HepG2 (cell line): ENCODE measurements around the gene SPATA33. TPM values are rescaled to one million over a fixed set of nuclear protein-coding genes. Genes with fewer than 3 reads are reported as not detected.
A peak's percentile ranks its signal among the peaks of the same experiment; 100 is the strongest.

Source experiments
- AKAP8 ChIP-seq: sonication (generic); formaldehyde crosslinking; IDR thresholded peaks from 2 replicates; pipeline ENCODE4 v1.5.1; 2020; ENCODE audit warnings: mild to moderate bottlenecking, missing genetic modification reagents
- ELF1 ChIP-seq: sonication (generic); formaldehyde crosslinking; IDR thresholded peaks from 2 replicates; pipeline ENCODE4 v1.4.0; 2020; ENCODE audit warnings: missing genetic modification reagents
- FLYWCH1 ChIP-seq: sonication (generic); formaldehyde crosslinking; IDR thresholded peaks from 2 replicates; pipeline ENCODE4 v1.8.1; 2023; ENCODE audit warnings: mild to moderate bottlenecking, missing genetic modification reagents
- FOXJ3 ChIP-seq: sonication (generic); formaldehyde crosslinking; IDR thresholded peaks from 2 replicates; pipeline ENCODE4 v1.4.0; 2020; ENCODE audit warnings: missing genetic modification reagents, mild to moderate bottlenecking, borderline replicate concordance
- GLI4 ChIP-seq: sonication (generic); formaldehyde crosslinking; IDR thresholded peaks from 2 replicates; pipeline ENCODE4 v1.5.1; 2020; ENCODE audit warnings: missing genetic modification reagents, mild to moderate bottlenecking, moderate library complexity, borderline replicate concordance
- IKZF1 ChIP-seq: fragments of 450-650 bp; IDR thresholded peaks from 2 replicates; pipeline ENCODE4 v1.7.1; 2016
- MXI1 ChIP-seq: IDR thresholded peaks from 3 replicates; pipeline ENCODE4 v1.6.1; 2012; ENCODE audit warnings: low read depth, low read length, inconsistent platforms, borderline replicate concordance
- PCBP1 ChIP-seq: fragments of 200-400 bp; formaldehyde crosslinking; IDR thresholded peaks from 2 replicates; pipeline ENCODE4 v1.6.1; 2017; ENCODE audit warnings: mild to moderate bottlenecking, low read depth, low read length, borderline replicate concordance
- POGZ ChIP-seq: sonication (generic); formaldehyde crosslinking; IDR thresholded peaks from 2 replicates; pipeline ENCODE4 v1.4.0; 2020; ENCODE audit warnings: mild to moderate bottlenecking, missing genetic modification reagents
- RBFOX2 ChIP-seq: fragments of 200-400 bp; formaldehyde crosslinking; IDR thresholded peaks from 2 replicates; pipeline ENCODE4 v1.6.1; 2017; ENCODE audit warnings: low read depth, mild to moderate bottlenecking, low read length
- SMC3 ChIP-seq: IDR thresholded peaks from 2 replicates; pipeline ENCODE4 v1.6.1; 2011; ENCODE audit warnings: low read length, improper control_type of control experiment
- TRIM24 ChIP-seq: sonication (generic); formaldehyde crosslinking; IDR thresholded peaks from 2 replicates; pipeline ENCODE4 v1.8.0; 2022; ENCODE audit warnings: mild to moderate bottlenecking, missing genetic modification reagents
- ZBTB21 ChIP-seq: sonication (generic); formaldehyde crosslinking; IDR thresholded peaks from 2 replicates; pipeline ENCODE4 v1.4.0; 2020; ENCODE audit warnings: missing genetic modification reagents
- ZNF30 ChIP-seq: sonication (generic); formaldehyde crosslinking; IDR thresholded peaks from 2 replicates; pipeline ENCODE4 v1.5.0; 2020; ENCODE audit warnings: mild to moderate bottlenecking, missing genetic modification reagents
- ZNF766 ChIP-seq: sonication (generic); formaldehyde crosslinking; IDR thresholded peaks from 2 replicates; pipeline ENCODE4 v1.5.0; 2020; ENCODE audit warnings: missing genetic modification reagents, borderline replicate concordance
- ZNF878 ChIP-seq: sonication (generic); formaldehyde crosslinking; IDR thresholded peaks from 2 replicates; pipeline ENCODE4 v1.8.1; 2023; ENCODE audit warnings: mild to moderate bottlenecking, missing genetic modification reagents, moderate library complexity
- polyA plus RNA-seq, 8 experiments: library from polyadenylated mRNA; depleted of rRNA in 3 of 8; stranded (reverse) in 7 of 8; unstranded in 1 of 8; fragments of >200 nt; fragmentation: Illumina TruSeq in 4 of 8; extraction: Trizol in 4 of 8; gene quantifications; 2 replicates each; pipeline versions ENCODE4 v1.2.1 to v1.2.3, GENCODE V29; 2011 to 2016; ENCODE audit warnings: low read depth in 4 of 8, missing spikeins in 1 of 8, mixed read lengths in 1 of 8; ENCODE audit not compliant: insufficient read depth in 1 of 8
- total RNA-seq, 5 experiments: library from RNA; depleted of rRNA; stranded (reverse); fragments of >200 nt; fragmentation: Illumina TruSeq; extraction: Trizol; gene quantifications; 2 replicates each; pipeline ENCODE4 v1.2.3, GENCODE V29; 2016; ENCODE audit warnings: low read depth in 1 of 5
- TF ChIP-seq, protein P1 (sequence below): sonication (generic); formaldehyde crosslinking; IDR thresholded peaks from 2 replicates; pipeline ENCODE4 v1.5.0; 2020; ENCODE audit warnings: mild to moderate bottlenecking, missing genetic modification reagents, borderline replicate concordance
- TF ChIP-seq, protein P2 (sequence below): sonication (generic); formaldehyde crosslinking; IDR thresholded peaks from 2 replicates; pipeline ENCODE4 v1.4.0; 2020; ENCODE audit warnings: missing genetic modification reagents, mild to moderate bottlenecking, borderline replicate concordance
- TF ChIP-seq, protein P3 (sequence below): sonication (generic); formaldehyde crosslinking; IDR thresholded peaks from 2 replicates; pipeline ENCODE4 v1.8.1; 2023; ENCODE audit warnings: mild to moderate bottlenecking, missing genetic modification reagents
- TF ChIP-seq, protein P4 (sequence below): sonication (generic); formaldehyde crosslinking; IDR thresholded peaks from 2 replicates; pipeline ENCODE4 v1.5.0; 2020; ENCODE audit warnings: missing genetic modification reagents, mild to moderate bottlenecking, borderline replicate concordance
- TF ChIP-seq, protein P5 (sequence below): sonication (generic); formaldehyde crosslinking; IDR thresholded peaks from 2 replicates; pipeline ENCODE4 v1.4.0; 2020; ENCODE audit warnings: mild to moderate bottlenecking, missing genetic modification reagents

SPATA33 gene
- total and polyA plus RNA-seq, 2 of the 13 experiments (the other 11 are each of a cell fraction or from before 2014, with no cell fraction given), result 5.7 to 11.0 TPM

DNA sequence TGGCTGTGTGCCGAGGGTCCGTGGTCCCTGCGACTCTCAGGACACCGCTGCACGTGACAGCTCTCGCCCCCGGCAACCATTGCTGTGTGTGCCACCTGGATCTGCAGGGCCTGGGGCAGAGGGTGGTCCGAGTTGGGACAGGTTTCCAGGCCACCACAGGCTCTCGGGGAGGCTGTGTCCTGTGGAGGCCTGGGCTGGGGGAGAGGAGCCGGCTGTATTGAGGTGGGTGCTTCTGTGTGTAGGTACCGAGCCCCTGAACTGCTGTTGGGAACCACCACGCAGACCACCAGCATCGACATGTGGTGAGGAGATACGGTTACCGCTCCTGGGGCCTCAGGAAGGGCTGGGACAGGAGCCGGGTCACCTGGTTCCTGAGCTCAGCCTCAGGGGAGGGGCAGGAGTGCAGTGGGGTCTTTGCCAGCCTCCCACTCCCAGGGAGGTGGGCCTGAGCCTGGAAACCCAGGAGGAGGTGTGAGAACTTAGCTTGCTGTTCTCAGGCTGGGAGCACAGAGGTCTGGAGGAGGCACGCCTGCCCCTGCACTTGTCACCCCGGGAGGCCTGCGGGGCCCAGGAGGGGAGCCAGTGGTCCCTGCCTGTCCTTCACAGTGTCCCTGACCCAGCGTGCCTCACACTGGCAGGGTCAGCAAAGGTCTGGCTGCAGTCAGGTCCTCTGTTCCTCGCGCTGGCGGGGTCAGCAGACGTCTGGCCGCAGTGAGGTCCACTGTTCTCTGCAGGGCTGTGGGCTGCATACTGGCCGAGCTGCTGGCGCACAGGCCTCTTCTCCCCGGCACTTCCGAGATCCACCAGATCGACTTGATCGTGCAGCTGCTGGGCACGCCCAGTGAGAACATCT is 36.5 kb downstream of the SPATA33 start (continued):
- no peak for TF ChIP-seq GLI4 (CRISPR knock-in tag)
- no peak; the same call in 1 of the 2 replicates for TF ChIP-seq AKAP8
- TF ChIP-seq ZNF878 (CRISPR knock-in tag), result no peak
- TF ChIP-seq RBFOX2, result no peak
- no peak for TF ChIP-seq SMC3
- no peak for TF ChIP-seq MXI1
- no peak for TF ChIP-seq TRIM24 (CRISPR knock-in tag)
- no peak for TF ChIP-seq ZBTB21 (CRISPR knock-in tag)
- no peak for TF ChIP-seq ZNF766 (CRISPR knock-in tag)
- TF ChIP-seq, protein P1, sequence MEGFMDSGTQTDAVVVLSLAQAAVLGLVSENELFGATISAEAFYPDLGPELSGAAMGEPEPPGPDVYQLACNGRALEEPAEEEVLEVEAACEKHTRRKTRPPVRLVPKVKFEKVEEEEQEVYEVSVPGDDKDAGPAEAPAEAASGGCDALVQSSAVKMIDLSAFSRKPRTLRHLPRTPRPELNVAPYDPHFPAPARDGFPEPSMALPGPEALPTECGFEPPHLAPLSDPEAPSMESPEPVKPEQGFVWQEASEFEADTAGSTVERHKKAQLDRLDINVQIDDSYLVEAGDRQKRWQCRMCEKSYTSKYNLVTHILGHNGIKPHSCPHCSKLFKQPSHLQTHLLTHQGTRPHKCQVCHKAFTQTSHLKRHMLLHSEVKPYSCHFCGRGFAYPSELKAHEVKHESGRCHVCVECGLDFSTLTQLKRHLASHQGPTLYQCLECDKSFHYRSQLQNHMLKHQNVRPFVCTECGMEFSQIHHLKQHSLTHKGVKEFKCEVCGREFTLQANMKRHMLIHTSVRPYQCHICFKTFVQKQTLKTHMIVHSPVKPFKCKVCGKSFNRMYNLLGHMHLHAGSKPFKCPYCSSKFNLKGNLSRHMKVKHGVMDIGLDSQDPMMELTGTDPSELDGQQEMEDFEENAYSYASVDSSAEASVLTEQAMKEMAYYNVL, result no peak
- TF ChIP-seq ELF1, result peak; percentile 8; the same call in 1 of the 2 replicates
- TF ChIP-seq, protein P2, sequence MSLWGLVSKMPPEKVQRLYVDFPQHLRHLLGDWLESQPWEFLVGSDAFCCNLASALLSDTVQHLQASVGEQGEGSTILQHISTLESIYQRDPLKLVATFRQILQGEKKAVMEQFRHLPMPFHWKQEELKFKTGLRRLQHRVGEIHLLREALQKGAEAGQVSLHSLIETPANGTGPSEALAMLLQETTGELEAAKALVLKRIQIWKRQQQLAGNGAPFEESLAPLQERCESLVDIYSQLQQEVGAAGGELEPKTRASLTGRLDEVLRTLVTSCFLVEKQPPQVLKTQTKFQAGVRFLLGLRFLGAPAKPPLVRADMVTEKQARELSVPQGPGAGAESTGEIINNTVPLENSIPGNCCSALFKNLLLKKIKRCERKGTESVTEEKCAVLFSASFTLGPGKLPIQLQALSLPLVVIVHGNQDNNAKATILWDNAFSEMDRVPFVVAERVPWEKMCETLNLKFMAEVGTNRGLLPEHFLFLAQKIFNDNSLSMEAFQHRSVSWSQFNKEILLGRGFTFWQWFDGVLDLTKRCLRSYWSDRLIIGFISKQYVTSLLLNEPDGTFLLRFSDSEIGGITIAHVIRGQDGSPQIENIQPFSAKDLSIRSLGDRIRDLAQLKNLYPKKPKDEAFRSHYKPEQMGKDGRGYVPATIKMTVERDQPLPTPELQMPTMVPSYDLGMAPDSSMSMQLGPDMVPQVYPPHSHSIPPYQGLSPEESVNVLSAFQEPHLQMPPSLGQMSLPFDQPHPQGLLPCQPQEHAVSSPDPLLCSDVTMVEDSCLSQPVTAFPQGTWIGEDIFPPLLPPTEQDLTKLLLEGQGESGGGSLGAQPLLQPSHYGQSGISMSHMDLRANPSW, result no peak; the same call in 1 of the 2 replicates
- no peak for TF ChIP-seq IKZF1
- no peak for TF ChIP-seq ZNF30 (CRISPR knock-in tag)
- TF ChIP-seq POGZ, result no peak
- TF ChIP-seq, protein P3, sequence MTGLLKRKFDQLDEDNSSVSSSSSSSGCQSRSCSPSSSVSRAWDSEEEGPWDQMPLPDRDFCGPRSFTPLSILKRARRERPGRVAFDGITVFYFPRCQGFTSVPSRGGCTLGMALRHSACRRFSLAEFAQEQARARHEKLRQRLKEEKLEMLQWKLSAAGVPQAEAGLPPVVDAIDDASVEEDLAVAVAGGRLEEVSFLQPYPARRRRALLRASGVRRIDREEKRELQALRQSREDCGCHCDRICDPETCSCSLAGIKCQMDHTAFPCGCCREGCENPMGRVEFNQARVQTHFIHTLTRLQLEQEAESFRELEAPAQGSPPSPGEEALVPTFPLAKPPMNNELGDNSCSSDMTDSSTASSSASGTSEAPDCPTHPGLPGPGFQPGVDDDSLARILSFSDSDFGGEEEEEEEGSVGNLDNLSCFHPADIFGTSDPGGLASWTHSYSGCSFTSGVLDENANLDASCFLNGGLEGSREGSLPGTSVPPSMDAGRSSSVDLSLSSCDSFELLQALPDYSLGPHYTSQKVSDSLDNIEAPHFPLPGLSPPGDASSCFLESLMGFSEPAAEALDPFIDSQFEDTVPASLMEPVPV (CRISPR knock-in tag), result no peak
- no peak for TF ChIP-seq FLYWCH1 (CRISPR knock-in tag)
- no peak for TF ChIP-seq FOXJ3
- TF ChIP-seq, protein P4, sequence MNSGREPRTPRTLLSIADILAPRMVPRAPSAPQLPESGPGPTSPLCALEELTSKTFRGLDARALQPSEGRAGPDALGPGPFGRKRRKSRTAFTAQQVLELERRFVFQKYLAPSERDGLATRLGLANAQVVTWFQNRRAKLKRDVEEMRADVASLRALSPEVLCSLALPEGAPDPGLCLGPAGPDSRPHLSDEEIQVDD, result no peak
- no peak; the same call in 1 of the 2 replicates for TF ChIP-seq PCBP1
- TF ChIP-seq, protein P5, sequence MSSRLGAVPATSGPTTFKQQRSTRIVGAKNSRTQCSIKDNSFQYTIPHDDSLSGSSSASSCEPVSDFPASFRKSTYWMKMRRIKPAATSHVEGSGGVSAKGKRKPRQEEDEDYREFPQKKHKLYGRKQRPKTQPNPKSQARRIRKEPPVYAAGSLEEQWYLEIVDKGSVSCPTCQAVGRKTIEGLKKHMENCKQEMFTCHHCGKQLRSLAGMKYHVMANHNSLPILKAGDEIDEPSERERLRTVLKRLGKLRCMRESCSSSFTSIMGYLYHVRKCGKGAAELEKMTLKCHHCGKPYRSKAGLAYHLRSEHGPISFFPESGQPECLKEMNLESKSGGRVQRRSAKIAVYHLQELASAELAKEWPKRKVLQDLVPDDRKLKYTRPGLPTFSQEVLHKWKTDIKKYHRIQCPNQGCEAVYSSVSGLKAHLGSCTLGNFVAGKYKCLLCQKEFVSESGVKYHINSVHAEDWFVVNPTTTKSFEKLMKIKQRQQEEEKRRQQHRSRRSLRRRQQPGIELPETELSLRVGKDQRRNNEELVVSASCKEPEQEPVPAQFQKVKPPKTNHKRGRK (CRISPR knock-in tag), result no peak
